Cardiac muscle cell (in vitro differentiated cells and primary cell): ENCODE measurements around the gene INSIG2. TPM values are rescaled to one million over a fixed set of nuclear protein-coding genes. Genes with fewer than 3 reads are reported as not detected.
"Not testable (repeated sequence)": the region's sequence is repeated elsewhere in the genome, so short reads cannot be mapped to it uniquely, and the experiment has no call there.

ENCODE experiments used
- DNase-seq, 2 donors: peaks; one replicate each; pipeline versions ENCODE4 v3.0.0 to v3.0.0-alpha.2; 2010 to 2017; ENCODE audit warnings: low read depth in 1 of 2, low spot score in 1 of 2
- H3K27ac ChIP-seq: fragments of 200-600 bp; sonication (generic); 2 replicates; pipeline ENCODE4 v1.5.1; 2016
- H3K27me3 ChIP-seq: fragments of 200-600 bp; sonication (generic); 2 replicates; pipeline ENCODE4 v1.6.0; 2016; ENCODE audit warnings: control low read depth
- H3K36me3 ChIP-seq: fragments of 200-600 bp; sonication (generic); 2 replicates; pipeline ENCODE4 v1.5.1; 2016; ENCODE audit warnings: control low read depth
- H3K4me1 ChIP-seq: fragments of 200-600 bp; sonication (generic); 2 replicates; pipeline ENCODE4 v1.8.1; 2017; ENCODE audit warnings: low read depth, mild to moderate bottlenecking, mixed run types
- H3K4me3 ChIP-seq: fragments of 200-600 bp; sonication (generic); 2 replicates; pipeline ENCODE4 v1.5.1; 2016; ENCODE audit warnings: mild to moderate bottlenecking
- H3K9me3 ChIP-seq: fragments of 200-600 bp; sonication (generic); 2 replicates; pipeline ENCODE4 v1.5.1; 2017; ENCODE audit warnings: low read depth, mild to moderate bottlenecking, control low read depth
- polyA plus RNA-seq: library from polyadenylated mRNA; unstranded; fragments of >200 nt; fragmentation: Nextera tagmentation; extraction: Ambion mirVana; gene quantifications from 2 replicates; pipeline ENCODE4 v1.2.1, GENCODE V29; 2016
- total RNA-seq: library from RNA; depleted of rRNA; stranded (reverse); fragments of >200 nt; gene quantifications from 2 replicates; pipeline ENCODE4 v1.2.3, GENCODE V29; 2016
- TF ChIP-seq, protein P1 (sequence below): IDR thresholded peaks from 2 replicates; pipeline ENCODE4 v1.5.1; 2012; ENCODE audit warnings: low read depth, mild to moderate bottlenecking, low read length

The INSIG2 gene
- total and polyA plus RNA-seq, 2 experiments from 2014 or later: 12.4 to 62.2 TPM

DNA sequence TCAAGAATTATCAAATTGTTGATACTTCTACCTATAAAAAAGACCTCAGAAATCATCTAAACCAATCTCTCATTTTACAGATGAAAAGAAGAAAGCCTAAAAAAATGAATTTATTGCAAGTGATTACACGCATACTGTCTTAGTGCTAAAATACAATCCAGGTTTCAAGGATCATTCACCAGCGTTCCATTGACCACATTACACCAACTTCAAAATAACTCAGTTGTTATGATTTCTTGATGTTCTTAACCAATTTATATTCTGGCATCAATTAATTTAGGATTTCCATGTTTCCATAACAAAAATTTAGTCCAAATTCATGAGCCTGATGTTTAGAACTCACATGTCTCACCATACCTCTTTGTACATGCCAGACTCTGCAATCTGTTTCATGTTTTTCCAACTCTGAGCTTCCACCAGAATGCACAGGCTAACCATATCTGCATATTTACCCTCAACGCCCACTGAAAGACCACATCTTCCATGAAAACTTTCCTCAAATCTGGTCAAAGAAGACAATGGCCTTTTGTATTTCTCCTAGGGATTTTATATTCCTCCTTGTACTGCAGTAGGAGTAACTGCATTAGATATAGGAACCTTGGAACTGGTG is 2.1 kb upstream of the INSIG2 start:
- Histone ChIP-seq H3K9me3 (no peaks in the 10 kb centered on the region), H3K27ac (no peak overlapping the region), H3K4me1 (peaks cover 10% of the 10 kb centered on the region), H3K27me3 (no peaks in the 10 kb centered on the region), H3K36me3 (no peaks in the 10 kb centered on the region), H3K4me3 (no peak overlapping the region)
- DNase-seq: no peak
- TF ChIP-seq, protein P1, sequence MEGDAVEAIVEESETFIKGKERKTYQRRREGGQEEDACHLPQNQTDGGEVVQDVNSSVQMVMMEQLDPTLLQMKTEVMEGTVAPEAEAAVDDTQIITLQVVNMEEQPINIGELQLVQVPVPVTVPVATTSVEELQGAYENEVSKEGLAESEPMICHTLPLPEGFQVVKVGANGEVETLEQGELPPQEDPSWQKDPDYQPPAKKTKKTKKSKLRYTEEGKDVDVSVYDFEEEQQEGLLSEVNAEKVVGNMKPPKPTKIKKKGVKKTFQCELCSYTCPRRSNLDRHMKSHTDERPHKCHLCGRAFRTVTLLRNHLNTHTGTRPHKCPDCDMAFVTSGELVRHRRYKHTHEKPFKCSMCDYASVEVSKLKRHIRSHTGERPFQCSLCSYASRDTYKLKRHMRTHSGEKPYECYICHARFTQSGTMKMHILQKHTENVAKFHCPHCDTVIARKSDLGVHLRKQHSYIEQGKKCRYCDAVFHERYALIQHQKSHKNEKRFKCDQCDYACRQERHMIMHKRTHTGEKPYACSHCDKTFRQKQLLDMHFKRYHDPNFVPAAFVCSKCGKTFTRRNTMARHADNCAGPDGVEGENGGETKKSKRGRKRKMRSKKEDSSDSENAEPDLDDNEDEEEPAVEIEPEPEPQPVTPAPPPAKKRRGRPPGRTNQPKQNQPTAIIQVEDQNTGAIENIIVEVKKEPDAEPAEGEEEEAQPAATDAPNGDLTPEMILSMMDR: no peak

DNA sequence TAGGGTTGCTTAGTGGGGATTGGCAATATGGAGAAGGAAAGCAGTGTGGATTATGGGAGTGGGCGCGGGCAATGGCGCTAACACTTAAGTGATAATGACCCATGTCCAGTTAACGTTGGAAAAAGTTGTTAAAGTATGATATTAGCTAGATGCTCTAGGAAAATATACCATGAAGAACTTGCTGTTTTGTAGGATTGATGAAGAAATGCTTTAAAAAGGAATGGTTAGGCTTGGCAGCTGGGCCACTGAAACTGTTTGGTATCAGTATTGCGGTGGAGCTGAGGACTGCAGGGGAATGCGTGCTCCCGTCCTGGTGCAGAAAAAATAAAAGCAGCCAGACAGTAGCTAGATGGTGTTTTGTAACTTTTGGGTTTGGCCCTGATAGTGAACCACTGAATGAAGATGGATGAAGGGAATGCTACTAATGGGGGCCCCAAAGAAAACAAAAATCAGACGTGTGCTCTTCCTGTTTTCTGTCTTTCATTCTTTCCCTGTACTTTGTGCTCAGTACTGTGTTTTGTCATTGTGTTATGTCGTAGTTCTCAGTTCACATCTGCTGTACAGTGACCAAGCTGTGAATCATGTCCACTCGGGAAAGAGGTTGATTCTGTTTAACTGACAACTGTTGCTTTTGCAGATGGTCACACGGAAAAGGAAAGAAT is 999 bp downstream of the INSIG2 start:
- H3K4me1 ChIP-seq: peaks cover 10% of the 10 kb centered on the region
- H3K4me3 ChIP-seq: peak overlapping the region; percentile 77
- peak; percentile 40 to 73 for DNase-seq
- H3K36me3 ChIP-seq: no peaks in the 10 kb centered on the region
- H3K27me3 ChIP-seq: no peaks in the 10 kb centered on the region
- TF ChIP-seq, protein P1: no peak
- no peaks in the 10 kb centered on the region for H3K9me3 ChIP-seq
- H3K27ac ChIP-seq: peak overlapping the region; percentile 73

DNA sequence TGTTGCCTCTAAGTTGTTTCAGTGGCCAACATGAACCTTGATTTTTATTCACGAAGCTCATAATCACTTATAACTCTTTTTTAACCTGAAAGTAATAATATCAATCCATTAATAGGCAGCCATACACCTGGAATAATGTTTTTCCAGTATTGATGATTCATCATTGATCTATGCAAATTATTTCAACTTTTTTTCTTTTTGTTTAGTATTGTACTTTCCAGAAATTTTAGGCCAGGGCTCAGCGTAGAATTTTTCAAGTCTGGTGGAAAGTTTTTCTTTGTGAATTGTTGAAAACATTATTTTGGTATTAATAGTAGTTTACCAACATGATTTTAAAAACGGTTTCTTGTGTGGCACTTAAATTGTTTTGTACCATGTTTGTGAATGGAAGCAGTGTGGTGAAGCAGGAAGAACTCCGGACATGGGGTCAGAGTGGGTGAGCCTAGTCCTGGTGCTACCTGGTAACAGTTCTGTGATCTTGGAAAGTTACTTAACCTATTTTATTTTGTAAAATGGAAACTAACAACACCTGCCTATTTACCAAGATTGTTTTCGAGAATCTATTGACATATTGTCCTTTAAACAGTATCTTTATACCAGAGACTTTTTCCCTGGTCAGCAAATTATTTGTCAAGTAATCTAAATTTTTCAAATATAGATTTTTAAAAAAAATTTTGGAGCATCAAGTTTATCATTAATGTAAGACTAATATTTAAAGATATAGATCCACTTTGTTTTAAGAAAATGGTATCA is 2.3 kb downstream of the INSIG2 start:
- H3K9me3 ChIP-seq: no peaks in the 10 kb centered on the region
- peaks cover 18% of the 10 kb centered on the region for H3K4me1 ChIP-seq
- no peak overlapping the region for H3K27ac ChIP-seq
- no peaks in the 10 kb centered on the region for H3K36me3 ChIP-seq
- TF ChIP-seq, protein P1: no peak
- no peaks in the 10 kb centered on the region for H3K27me3 ChIP-seq
- DNase-seq: no peak
- H3K4me3 ChIP-seq: peak overlapping the region; percentile 77

DNA sequence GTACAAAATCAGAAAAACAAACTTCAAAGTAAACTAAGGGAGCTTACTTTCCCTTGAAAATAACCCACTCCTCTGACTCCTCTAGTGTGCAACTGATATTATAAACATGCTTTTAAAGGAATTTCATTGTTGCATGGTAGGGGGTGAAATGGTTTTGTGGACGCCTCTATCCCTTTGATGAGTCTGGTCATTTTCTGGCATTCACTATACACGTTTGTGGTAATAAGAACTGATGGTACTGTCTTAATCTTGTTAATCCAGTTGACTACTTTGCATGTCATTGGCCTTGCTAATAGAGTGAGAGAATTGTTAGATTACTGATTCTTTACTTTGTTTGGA is 2.8 kb downstream of the INSIG2 start:
- Histone ChIP-seq H3K36me3 (no peaks in the 10 kb centered on the region), H3K4me1 (peaks cover 23% of the 10 kb centered on the region), H3K4me3 (no peak overlapping the region), H3K27ac (no peak overlapping the region), H3K9me3 (no peaks in the 10 kb centered on the region), H3K27me3 (no peaks in the 10 kb centered on the region)
- no peak for DNase-seq
- TF ChIP-seq, protein P1: no peak

DNA sequence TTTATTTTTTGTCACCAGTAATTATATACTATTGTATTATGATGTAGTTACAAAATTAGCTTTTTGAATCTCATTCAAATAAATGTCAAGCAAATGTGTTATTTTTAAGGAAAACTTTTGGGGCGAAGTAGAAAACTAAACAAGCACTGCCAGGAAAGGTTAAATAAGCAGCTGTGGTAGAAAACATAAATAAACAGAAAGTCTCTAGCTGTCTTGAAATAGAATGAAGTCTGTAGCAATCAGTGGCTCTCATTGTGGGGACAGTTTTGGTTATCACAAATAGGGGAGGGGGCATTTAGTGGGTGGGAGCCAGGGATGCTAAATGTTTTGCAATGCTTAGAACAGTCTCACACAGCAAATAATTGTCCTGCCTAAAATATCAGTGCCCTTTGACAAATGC is 3.4 kb downstream of the INSIG2 start:
- H3K27ac ChIP-seq: no peak overlapping the region
- no peaks in the 10 kb centered on the region for H3K27me3 ChIP-seq
- no peak for DNase-seq
- TF ChIP-seq, protein P1: no peak
- H3K36me3 ChIP-seq: peaks cover 2% of the 10 kb centered on the region
- no peaks in the 10 kb centered on the region for H3K9me3 ChIP-seq
- peaks cover 24% of the 10 kb centered on the region for H3K4me1 ChIP-seq
- H3K4me3 ChIP-seq: no peak overlapping the region

DNA sequence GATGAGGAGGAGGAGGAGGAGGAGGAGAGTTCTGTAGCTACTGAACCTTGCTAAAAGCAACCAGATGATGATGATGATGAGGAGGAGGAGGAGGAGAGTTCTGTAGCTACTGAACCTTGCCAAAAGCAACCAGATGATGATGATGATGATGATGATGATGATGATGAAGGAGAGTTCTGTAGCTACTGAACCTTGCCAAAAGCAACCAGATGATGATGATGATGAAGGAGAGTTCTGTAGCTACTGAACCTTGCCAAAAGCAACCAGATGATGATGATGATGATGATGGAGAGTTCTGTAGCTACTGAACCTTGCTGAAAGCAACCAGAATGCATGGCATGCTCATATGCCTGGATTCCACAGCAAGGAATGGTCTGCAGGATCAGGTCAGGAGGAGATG is 5.8 kb downstream of the INSIG2 start:
- not testable (repeated sequence) for H3K36me3 ChIP-seq, DNase-seq, H3K27me3 ChIP-seq, H3K4me3 ChIP-seq, H3K27ac ChIP-seq, H3K9me3 ChIP-seq
- H3K4me1 ChIP-seq: peaks cover 24% of the 10 kb centered on the region
